Esophagus squamous epithelium (tissue), 4 donors: ENCODE measurements around the gene GGT5.

Source experiments
- POLR2A ChIP-seq, 4 donors: fragments of 450-650 bp; IDR thresholded peaks; one replicate each; pipeline ENCODE4 v1.6.1; 2017; ENCODE audit warnings: antibody characterized with exemption in 4 of 4, mild to moderate bottlenecking in 4 of 4, moderate library complexity in 3 of 4
- TF ChIP-seq, protein P1 (sequence below), 6 experiments: fragments of 450-650 bp in 4 of 6; fragments of 200-600 bp in 2 of 6; sonication (generic) in 2 of 6; IDR thresholded peaks; one replicate each; pipeline ENCODE4 v1.5.1; 2016 to 2019; ENCODE audit warnings: antibody characterized with exemption in 6 of 6, mild to moderate bottlenecking in 4 of 6, moderate library complexity in 4 of 6

DNA sequence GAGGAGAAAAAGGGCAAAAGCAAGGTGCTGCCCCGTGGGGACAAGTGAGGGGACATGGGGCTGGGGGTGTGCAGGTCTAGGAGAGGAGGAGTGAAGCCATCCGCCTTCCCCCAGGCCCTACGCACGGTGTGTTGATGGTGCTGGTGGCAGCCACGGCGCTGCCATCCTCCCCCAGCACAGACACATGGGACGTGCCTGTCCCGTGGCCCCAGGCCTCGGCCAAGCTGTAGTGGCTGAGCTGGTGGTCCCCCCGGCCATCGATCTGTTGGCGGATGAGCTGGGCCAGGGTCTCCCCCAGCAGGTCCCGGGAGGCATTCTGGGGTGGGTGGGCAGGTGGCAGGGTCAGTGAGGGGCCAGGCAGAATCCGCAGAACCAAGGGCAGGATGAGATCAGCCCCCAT is 18.9 kb downstream of the GGT5 start:
- no peak for TF ChIP-seq POLR2A (IDR thresholded peaks at IDR 0.05)
- TF ChIP-seq, protein P1, sequence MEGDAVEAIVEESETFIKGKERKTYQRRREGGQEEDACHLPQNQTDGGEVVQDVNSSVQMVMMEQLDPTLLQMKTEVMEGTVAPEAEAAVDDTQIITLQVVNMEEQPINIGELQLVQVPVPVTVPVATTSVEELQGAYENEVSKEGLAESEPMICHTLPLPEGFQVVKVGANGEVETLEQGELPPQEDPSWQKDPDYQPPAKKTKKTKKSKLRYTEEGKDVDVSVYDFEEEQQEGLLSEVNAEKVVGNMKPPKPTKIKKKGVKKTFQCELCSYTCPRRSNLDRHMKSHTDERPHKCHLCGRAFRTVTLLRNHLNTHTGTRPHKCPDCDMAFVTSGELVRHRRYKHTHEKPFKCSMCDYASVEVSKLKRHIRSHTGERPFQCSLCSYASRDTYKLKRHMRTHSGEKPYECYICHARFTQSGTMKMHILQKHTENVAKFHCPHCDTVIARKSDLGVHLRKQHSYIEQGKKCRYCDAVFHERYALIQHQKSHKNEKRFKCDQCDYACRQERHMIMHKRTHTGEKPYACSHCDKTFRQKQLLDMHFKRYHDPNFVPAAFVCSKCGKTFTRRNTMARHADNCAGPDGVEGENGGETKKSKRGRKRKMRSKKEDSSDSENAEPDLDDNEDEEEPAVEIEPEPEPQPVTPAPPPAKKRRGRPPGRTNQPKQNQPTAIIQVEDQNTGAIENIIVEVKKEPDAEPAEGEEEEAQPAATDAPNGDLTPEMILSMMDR (IDR thresholded peaks at IDR 0.05) = no peak
